H1 (cell line): ENCODE measurements around the gene NPTX1. TPM values are rescaled to one million over a fixed set of nuclear protein-coding genes. Genes with fewer than 3 reads are reported as not detected.

ENCODE experiments used
- CTCF ChIA-PET: fragments of 300-600 bp; sonication (Branson Sonifier 250); formaldehyde crosslinking; loops from one replicate; lab custom pipeline; 2021; ENCODE audit not compliant: partially characterized antibody; lab: Charles Lee
- POLR2A ChIA-PET: fragments of 300-600 bp; sonication (Branson Sonifier 250); formaldehyde crosslinking; loops from one replicate; lab custom pipeline; 2021; ENCODE audit warnings: inconsistent platforms; ENCODE audit not compliant: partially characterized antibody; lab: Charles Lee
- DNase-seq, 2 experiments: peaks; one replicate each; pipeline versions ENCODE4 v3.0.0 to v3.0.0-alpha.2; 2010 to 2022; ENCODE audit warnings: low spot score in 2 of 2, low read depth in 1 of 2, mixed read lengths in 1 of 2
- FAIRE-seq: peaks from 2 replicates; lab custom pipeline; 2011; peaks lifted over from hg19 to GRCh38; lab: Jason Lieb, UNC
- H2AFZ ChIP-seq: 2 replicates; pipeline ENCODE4 v1.8.1; 2012; ENCODE audit warnings: low read length, inconsistent platforms
- H2AK5ac ChIP-seq: 2 replicates; pipeline ENCODE4 v1.6.1; 2013; ENCODE audit warnings: low read depth, low read length
- H2BK120ac ChIP-seq: replicated peaks from 2 replicates; pipeline ENCODE3; 2013; ENCODE audit warnings: low read depth, low read length, inconsistent platforms
- H2BK12ac ChIP-seq: 2 replicates; pipeline ENCODE4 v1.6.1; 2013; ENCODE audit warnings: low read depth, low read length
- H2BK15ac ChIP-seq: 2 replicates; pipeline ENCODE4 v1.6.1; 2013; ENCODE audit warnings: low read length
- H2BK20ac ChIP-seq: 2 replicates; pipeline ENCODE4 v1.6.1; 2013; ENCODE audit warnings: low read length
- H2BK5ac ChIP-seq: 2 replicates; pipeline ENCODE4 v1.6.1; 2013; ENCODE audit warnings: low read depth, low read length
- H3K14ac ChIP-seq: 2 replicates; pipeline ENCODE4 v1.6.1; 2013; ENCODE audit warnings: inconsistent platforms; ENCODE audit not compliant: insufficient read length
- H3K18ac ChIP-seq: 2 replicates; pipeline ENCODE4 v1.6.1; 2013; ENCODE audit warnings: low read length; ENCODE audit errors: extremely low read depth
- H3K23ac ChIP-seq: 2 replicates; pipeline ENCODE4 v1.6.1; 2013; ENCODE audit warnings: inconsistent platforms; ENCODE audit not compliant: insufficient read length
- H3K23me2 ChIP-seq: 2 replicates; pipeline ENCODE4 v1.6.1; 2013; ENCODE audit warnings: low read depth, low read length
- H3K27ac ChIP-seq: 2 replicates; pipeline ENCODE4 v1.6.1; 2011; ENCODE audit warnings: low read depth, low read length, inconsistent platforms
- H3K27me3 ChIP-seq, 4 experiments: replicated peaks in 1 of 4; 1 replicate in 1 of 4; 2 replicates in 3 of 4; pipeline versions ENCODE4 v1.6.1 to v1.8.1; 2011 to 2013; ENCODE audit warnings: low read length in 3 of 4, mild to moderate bottlenecking in 3 of 4, inconsistent platforms in 2 of 4, mixed read lengths in 2 of 4, moderate library complexity in 1 of 4; ENCODE audit not compliant: control insufficient read depth in 3 of 4, insufficient read depth in 3 of 4; ENCODE audit errors: extremely low read depth in 1 of 4
- H3K36me3 ChIP-seq, 4 experiments: 2 replicates each; pipeline versions ENCODE4 v1.6.1 to v1.8.1; 2011 to 2013; ENCODE audit warnings: mild to moderate bottlenecking in 4 of 4, low read length in 3 of 4, moderate library complexity in 2 of 4, control low read depth in 1 of 4, inconsistent platforms in 1 of 4; ENCODE audit not compliant: insufficient read depth in 4 of 4, control insufficient read depth in 2 of 4
- H3K4ac ChIP-seq: replicated peaks from 2 replicates; pipeline ENCODE3; 2013; ENCODE audit warnings: low read length, low read depth, mixed read lengths, inconsistent platforms; ENCODE audit not compliant: insufficient read length
- H3K4me1 ChIP-seq, 4 experiments: replicated peaks in 1 of 4; 1 replicate in 1 of 4; 2 replicates in 3 of 4; pipeline versions ENCODE4 v1.6.1 to v1.8.1; 2011 to 2013; ENCODE audit warnings: low read length in 3 of 4, inconsistent platforms in 2 of 4, mixed read lengths in 1 of 4; ENCODE audit not compliant: insufficient read depth in 4 of 4, control insufficient read depth in 3 of 4
- H3K4me2 ChIP-seq, 2 experiments: 2 replicates each; pipeline versions ENCODE4 v1.6.1 to v1.8.1; 2011 to 2013; ENCODE audit warnings: low read depth in 2 of 2, low read length in 2 of 2, control low read depth in 1 of 2, inconsistent platforms in 1 of 2, mild to moderate bottlenecking in 1 of 2; ENCODE audit not compliant: insufficient read depth in 1 of 2
- H3K4me3 ChIP-seq, 4 experiments: fragments of 200-600, 300-600 bp in 1 of 4; sonication (generic), shearing (Covaris generic), sonication (Bioruptor Twin) in 1 of 4; 2 replicates each; pipeline versions ENCODE4 v1.5.1 to v1.8.1; 2011 to 2016; ENCODE audit warnings: low read length in 4 of 4, low read depth in 3 of 4, control low read depth in 2 of 4, inconsistent platforms in 2 of 4, mild to moderate bottlenecking in 2 of 4, mixed read lengths in 1 of 4, moderate library complexity in 1 of 4; ENCODE audit not compliant: insufficient read depth in 2 of 4; ENCODE audit errors: extremely low read depth in 1 of 4
- H3K56ac ChIP-seq: replicated peaks from 2 replicates; pipeline ENCODE3; 2013; ENCODE audit warnings: low read depth, mild to moderate bottlenecking, mixed read lengths, low read length, inconsistent platforms; ENCODE audit not compliant: insufficient read length
- H3K79me1 ChIP-seq: 2 replicates; pipeline ENCODE4 v1.6.1; 2013; ENCODE audit warnings: low read depth, low read length, control low read depth
- H3K79me2 ChIP-seq, 2 experiments: 2 replicates each; pipeline versions ENCODE4 v1.6.1 to v1.8.1; 2012 to 2013; ENCODE audit warnings: low read length in 2 of 2, mild to moderate bottlenecking in 2 of 2, inconsistent platforms in 1 of 2; ENCODE audit not compliant: insufficient read depth in 2 of 2, control insufficient read depth in 1 of 2
- H3K9ac ChIP-seq, 4 experiments: replicated peaks in 1 of 4; 1 replicate in 1 of 4; 2 replicates in 3 of 4; pipeline versions ENCODE4 v1.6.1 to v1.8.1; 2011 to 2013; ENCODE audit warnings: low read depth in 3 of 4, low read length in 3 of 4, control low read depth in 2 of 4, mild to moderate bottlenecking in 2 of 4, moderate library complexity in 2 of 4, inconsistent platforms in 1 of 4; ENCODE audit errors: extremely low read depth in 1 of 4
- H3K9me3 ChIP-seq, 2 experiments: 2 replicates each; pipeline versions ENCODE4 v1.6.1 to v1.8.1; 2012 to 2013; ENCODE audit warnings: mild to moderate bottlenecking in 2 of 2, moderate library complexity in 2 of 2, control low read depth in 1 of 2, inconsistent platforms in 1 of 2, low read depth in 1 of 2, low read length in 1 of 2, mixed read lengths in 1 of 2; ENCODE audit not compliant: insufficient read depth in 2 of 2
- H4K20me1 ChIP-seq, 2 experiments: replicated peaks in 1 of 2; 2 replicates each; pipeline versions ENCODE3 to v1.8.1; 2011 to 2013; ENCODE audit warnings: inconsistent platforms in 2 of 2, low read length in 2 of 2, mild to moderate bottlenecking in 1 of 2; ENCODE audit not compliant: insufficient read depth in 2 of 2, control insufficient read depth in 1 of 2
- H4K5ac ChIP-seq: 2 replicates; pipeline ENCODE4 v1.6.1; 2013; ENCODE audit warnings: low read length, low read depth, mixed read lengths, inconsistent platforms; ENCODE audit not compliant: insufficient read length
- H4K8ac ChIP-seq: 2 replicates; pipeline ENCODE4 v1.8.0; 2013; ENCODE audit warnings: mild to moderate bottlenecking, moderate library complexity, low read length, inconsistent platforms; ENCODE audit not compliant: insufficient read depth; ENCODE audit errors: extremely low read depth
- H4K91ac ChIP-seq: replicated peaks from 2 replicates; pipeline ENCODE3; 2013; ENCODE audit warnings: low read length, mixed read lengths, inconsistent platforms; ENCODE audit not compliant: insufficient read length
- ATF2 ChIP-seq: IDR thresholded peaks from 2 replicates; pipeline ENCODE4 v1.6.1; 2012; ENCODE audit warnings: low read length, inconsistent platforms
- CBX5 ChIP-seq: fragments of 300-800, 300-1000 bp; sonication (generic); IDR thresholded peaks from 2 replicates; pipeline ENCODE4 v1.7.1; 2016; ENCODE audit warnings: antibody characterized with exemption, low read length, low read depth
- CEBPB ChIP-seq: IDR thresholded peaks from 2 replicates; pipeline ENCODE4 v1.6.1; 2012; ENCODE audit warnings: low read depth, low read length
- GTF2F1 ChIP-seq: IDR thresholded peaks from 2 replicates; pipeline ENCODE4 v1.6.1; 2012; ENCODE audit warnings: low read depth, low read length, improper control_type of control experiment, borderline replicate concordance
- NANOG ChIP-seq: IDR thresholded peaks from 2 replicates; pipeline ENCODE4 v1.6.1; 2011; ENCODE audit warnings: low read length, low read depth, mild to moderate bottlenecking, inconsistent platforms; ENCODE audit not compliant: insufficient read depth, poor library complexity, severe bottlenecking
- POU5F1 ChIP-seq: IDR thresholded peaks from 2 replicates; pipeline ENCODE4 v1.6.1; 2011; ENCODE audit warnings: low read depth, mild to moderate bottlenecking, low read length, moderate library complexity
- SIN3A ChIP-seq, 2 experiments: IDR thresholded peaks in 1 of 2; conservative IDR thresholded peaks in 1 of 2; 2 replicates each; pipeline ENCODE4 v1.6.1; 2011 to 2012; ENCODE audit warnings: low read length in 2 of 2, improper control_type of control experiment in 1 of 2, low read depth in 1 of 2, mild to moderate bottlenecking in 1 of 2
- TAF1 ChIP-seq: IDR thresholded peaks from 2 replicates; pipeline ENCODE4 v1.6.1; 2011; ENCODE audit warnings: mild to moderate bottlenecking, low read depth, low read length
- ZNF274 ChIP-seq: IDR thresholded peaks from 2 replicates; pipeline ENCODE4 v1.7.0; 2012; ENCODE audit warnings: low read length, borderline replicate concordance; ENCODE audit errors: extremely low read depth
- WGBS, 2 experiments: shearing (Covaris generic) in 1 of 2; methylation state at CpG; one replicate each; pipeline versions ENCODE4 v1.1.6 to v1.1.7; 2013 to 2015; ENCODE audit warnings: low lambda C conversion rate in 2 of 2, mixed read lengths in 2 of 2, inconsistent platforms in 1 of 2, low coverage in 1 of 2, missing lambda C conversion rate in 1 of 2; ENCODE audit not compliant: insufficient replicate concordance in 2 of 2, insufficient coverage in 1 of 2, insufficient read length in 1 of 2; ENCODE audit errors: extremely low coverage in 1 of 2, missing lambda C conversion rate in 1 of 2; 5-methylcytosine and 5-hydroxymethylcytosine counted together
- polyA plus RNA-seq, 7 experiments: library from polyadenylated mRNA; depleted of rRNA in 3 of 7; stranded (reverse) in 5 of 7; unstranded in 2 of 7; fragments of >200 nt in 5 of 7; fragments of 200-250 nt in 2 of 7; gene quantifications; 1 replicate in 5 of 7; 2 replicates in 1 of 7; 4 replicates in 1 of 7; pipeline versions ENCODE4 v1.2.1 to v1.2.3, GENCODE V29; 2011 to 2013; ENCODE audit warnings: missing spikeins in 2 of 7, mixed read lengths in 2 of 7
- total RNA-seq: library from RNA; stranded (reverse); fragmentation: NEBNext Ultra II Directional; extraction: Animal tissue kit (Norgen Biotek cat#: 25700); gene quantifications from 2 replicates; pipeline ENCODE4 v1.2.1, GENCODE V29; 2021

The NPTX1 gene
- total and polyA plus RNA-seq, 2 of the 8 experiments (the other 6 are each of a cell fraction or from before 2014, with no cell fraction given): 12.0 to 17.9 TPM

- Histone ChIP-seq H2BK120ac (no peak overlapping the region), H3K27ac (no peak overlapping the region), H2AK5ac (no peak overlapping the region), H3K14ac (no peak overlapping the region), H2AFZ (no peak overlapping the region), H3K79me1 (no peaks in the 10 kb centered on the region), H2BK20ac (no peak overlapping the region), H4K8ac (peak overlapping the region; percentile 20; the same call in 1 of the 2 replicates), H2BK15ac (0 out of 2 replicates have a peak overlapping the region, but pooled peaks have one; percentile 65), H3K4ac (peak overlapping the region; percentile 57), H3K9ac (no peak overlapping the region), H2BK5ac (no peak overlapping the region), H3K9me3 (no peaks in the 10 kb centered on the region), H4K20me1 (no peaks in the 10 kb centered on the region), H3K27me3 (peaks cover 0 to 7% (median 0%) of the 10 kb centered on the region in 4 experiments; a peak in 3 of 7 replicates), H3K79me2 (no peaks in the 10 kb centered on the region), H4K91ac (no peak overlapping the region), H3K23ac (no peak overlapping the region), H3K56ac (no peak overlapping the region), H2BK12ac (no peak overlapping the region), H3K4me2 (no peak overlapping the region), H3K4me1 (peaks cover 3 to 11% (median 8%) of the 10 kb centered on the region in 4 experiments; a peak in 6 of 7 replicates), H3K36me3 (no peaks in the 10 kb centered on the region), H3K4me3 (no peak overlapping the region), H3K23me2 (no peaks in the 10 kb centered on the region), H3K18ac (no peak overlapping the region), H4K5ac (no peak overlapping the region)
- 74% methylated on average over 20 of the region's 26 CpGs; no CpG with 5 or more reads in 1 of the 2 experiments for WGBS, 2 experiments
- no peak for DNase-seq
- ChIA-PET CTCF (interaction anchor here (1.0 kb wide), 1 partner anchor 657 kb away, joined by 3 read pairs; no protein-coding TSS in a partner anchor), POLR2A (interaction anchor here (0.9 to 5.8 kb wide), 4 partner anchors 9 to 57 kb away, joined by 3 to 35 read pairs (median 4); no protein-coding TSS in a partner anchor)
- no peak for FAIRE-seq
- TF ChIP-seq POU5F1 (no peak), GTF2F1 (no peak), SIN3A (conservative IDR thresholded peaks at IDR 0.05 in 1 of 2, IDR thresholded peaks at IDR 0.05 in 1 of 2; ENCODE audit: low read depth in 1 of 2, low read length in 2 of 2) (no peak), CEBPB (no peak), ATF2 (no peak), TAF1 (no peak), CBX5 (no peak), NANOG (no peak), ZNF274 (no peak)
These were observed 31.2 kb downstream of the NPTX1 start for GRCh38 chr17:80445007-80445725.
